GM18870 (cell line): Measurements from ENCODE around the gene OR4D2.
"Not testable (repeated sequence)": the region's sequence is repeated elsewhere in the genome, so short reads cannot be mapped to it uniquely, and the experiment has no call there.

Source experiments
- ATAC-seq: cut with Tn5 transposase; IDR thresholded peaks from one replicate; pipeline ENCODE4 v1.9.1; 2021; ENCODE audit warnings: moderate library complexity; ENCODE audit not compliant: unreplicated experiment

The OR4D2 gene

GRCh38 chr17:58166682-58167081, at the start of gene OR4D2:
OR4D2 (plus strand) TSS chr17:58166982; CDS start chr17:58169656, 2,674 bp downstream.
- ATAC-seq = no peak

DNA sequence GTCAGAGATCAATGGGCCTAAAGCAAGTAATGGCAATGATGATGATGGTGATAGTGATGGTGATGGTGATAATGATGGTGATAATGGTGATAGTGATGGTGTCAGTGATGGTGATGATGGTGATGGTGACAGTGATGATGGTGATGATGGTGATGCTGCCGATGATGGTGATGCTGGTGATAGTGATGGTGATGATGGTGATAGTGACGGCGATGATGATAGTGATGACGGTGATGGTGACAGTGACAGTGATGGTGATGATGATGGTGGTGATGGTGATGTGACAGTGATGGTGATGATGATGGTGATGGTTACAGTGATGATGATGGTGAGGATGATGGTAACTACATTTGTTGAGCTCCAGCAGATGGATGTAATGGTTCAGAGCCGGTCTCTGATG, 49.4 kb upstream of the OR4D2 start:
- ATAC-seq = no peak

GRCh38 chr17:58119491-58119890, 47.3 kb upstream of the OR4D2 start:
- no peak for ATAC-seq

DNA sequence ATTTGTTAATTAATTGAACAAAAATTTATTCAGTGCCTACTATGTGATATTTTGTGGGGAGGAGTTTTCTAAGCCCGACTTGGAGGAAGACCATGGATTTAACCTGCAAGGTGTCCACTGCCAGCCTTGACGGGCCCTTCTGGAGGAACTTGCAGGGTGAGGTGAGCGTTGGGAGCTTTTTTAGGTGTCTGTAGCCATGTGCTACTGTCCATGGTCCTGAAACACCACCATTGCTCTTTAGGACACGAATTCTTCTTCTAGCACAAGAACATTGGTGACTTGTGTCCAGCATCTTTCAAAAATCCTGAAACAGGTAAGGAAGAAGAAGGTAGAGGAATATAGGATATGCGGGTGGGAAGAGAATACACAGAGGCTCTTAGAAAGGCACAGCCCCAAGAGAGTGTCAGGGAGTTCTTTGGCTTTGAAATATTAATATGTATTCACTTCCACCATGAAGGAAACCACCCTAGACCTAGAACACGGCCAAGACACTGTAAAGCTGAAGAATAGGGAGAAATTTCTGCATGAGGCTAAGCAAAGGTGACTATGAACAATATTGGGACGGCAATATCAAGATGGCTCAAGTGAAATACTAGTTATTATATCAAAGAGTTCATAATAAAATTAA, 46.5 kb upstream of the OR4D2 start:
- no peak for ATAC-seq

DNA sequence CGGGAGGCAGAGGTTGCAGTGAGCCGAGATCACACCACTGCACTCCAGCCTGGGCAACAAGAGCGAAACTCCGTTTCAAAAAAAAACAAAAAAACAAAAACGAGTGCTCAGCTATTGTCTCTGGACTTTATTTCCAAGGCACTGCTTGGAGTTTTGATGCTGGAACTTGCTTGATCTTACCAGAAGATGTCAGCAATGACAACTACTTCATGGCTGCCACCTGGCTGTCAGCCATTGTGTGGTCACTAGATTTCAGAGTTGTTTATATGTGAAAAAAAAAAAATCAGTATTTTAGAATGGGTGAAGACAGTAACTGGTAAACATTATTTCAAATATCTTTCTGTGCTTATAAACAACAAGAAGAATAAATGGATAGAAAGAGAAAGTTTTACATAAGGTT, 44.9 kb upstream of the OR4D2 start:
- no peak for ATAC-seq

DNA sequence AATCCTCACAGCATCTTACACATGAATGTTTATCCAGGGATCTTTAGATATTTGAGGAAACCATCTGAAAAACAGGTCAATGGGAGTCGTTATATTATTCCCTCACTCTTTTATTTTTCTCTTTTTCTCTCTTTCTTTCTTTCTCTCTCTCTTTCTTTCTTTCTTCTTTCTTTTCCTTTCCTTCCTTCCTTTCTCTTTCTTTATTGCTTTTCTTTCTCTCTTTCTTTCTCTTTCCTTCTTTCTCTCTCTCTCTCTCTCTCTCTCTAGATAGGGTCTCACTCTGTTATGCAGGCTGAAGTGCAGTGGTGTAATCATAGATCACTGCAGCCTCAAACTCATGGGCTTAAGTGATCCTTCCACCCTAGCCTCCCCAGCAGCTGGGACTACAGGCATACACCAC, 38.9 kb upstream of the OR4D2 start:
- no peak for ATAC-seq

- ATAC-seq = not testable (repeated sequence)
These were observed 34.1 kb upstream of the OR4D2 start for GRCh38 chr17:58132697-58133096.

GRCh38 chr17:58136669-58137279, 30.0 kb upstream of the OR4D2 start:
- ATAC-seq = no peak

DNA sequence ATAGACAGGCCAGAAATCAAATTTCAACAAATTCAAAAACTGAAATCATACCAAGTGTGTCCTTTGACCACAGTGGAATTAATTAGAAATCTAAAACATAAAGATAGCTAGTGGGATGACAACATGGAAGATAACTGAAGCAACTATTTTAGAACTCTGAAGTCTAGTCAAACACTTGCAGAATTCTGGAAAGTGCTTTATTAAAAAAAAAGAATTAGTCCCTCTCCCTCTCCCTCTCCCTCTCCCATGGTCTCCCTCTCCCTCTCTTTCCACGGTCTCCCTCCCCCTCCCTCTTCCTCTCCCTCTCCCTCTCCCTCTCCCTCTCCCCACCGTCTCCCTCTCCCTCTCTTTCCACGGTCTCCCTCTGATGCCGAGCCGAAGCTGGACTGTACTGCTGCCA, 25.3 kb upstream of the OR4D2 start:
- no peak for ATAC-seq

DNA sequence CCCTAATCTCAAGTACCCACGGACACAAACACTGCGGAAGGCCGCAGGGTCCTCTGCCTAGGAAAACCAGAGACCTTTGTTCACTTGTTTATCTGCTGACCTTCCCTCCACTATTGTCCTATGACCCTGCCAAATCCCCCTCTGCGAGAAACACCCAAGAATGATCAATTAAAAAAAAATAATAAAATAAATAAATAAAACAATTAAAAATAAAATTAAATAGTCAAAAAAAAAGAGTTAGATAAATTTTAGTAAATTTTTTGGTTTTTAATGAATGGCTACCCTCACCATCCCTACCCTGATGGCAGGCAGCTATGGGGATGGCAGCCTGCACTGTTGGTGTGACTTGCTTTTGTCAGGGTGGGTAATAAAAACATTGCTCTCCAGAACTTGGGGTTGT, 23.4 kb upstream of the OR4D2 start:
- not testable (repeated sequence) for ATAC-seq

GRCh38 chr17:58144801-58145200, 22.0 kb upstream of the OR4D2 start:
- no peak for ATAC-seq

DNA sequence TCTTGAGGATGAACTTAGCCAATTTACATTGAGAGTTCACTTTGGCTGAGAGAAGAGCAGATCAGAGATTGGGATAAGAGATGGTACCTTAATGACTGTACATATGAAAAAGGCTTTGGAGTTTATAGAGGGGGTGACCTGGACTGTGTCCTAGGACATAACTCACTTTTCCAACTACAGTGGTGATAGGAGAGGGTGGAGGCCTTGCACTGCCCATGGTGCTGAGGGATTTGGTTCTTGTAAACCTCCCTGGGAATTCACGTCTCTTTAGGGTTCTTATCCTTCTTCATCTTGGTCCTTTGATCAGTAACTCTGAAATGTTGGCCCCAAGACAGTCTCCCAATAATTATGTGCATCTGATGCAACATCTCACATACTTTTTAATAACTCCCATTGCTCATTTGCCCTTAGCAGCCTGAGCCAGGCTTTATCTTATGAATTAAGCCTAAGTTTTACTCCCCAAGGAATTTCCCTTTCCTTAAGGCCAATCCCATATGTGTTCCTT, 18.8 kb upstream of the OR4D2 start, which contains the start of gene OR4D1:
TSS of gene OR4D1 (plus strand) at position 455 of the 505 bp plus-strand sequence. CDS start 6,770 bp downstream, outside the sequence.
- ATAC-seq = no peak

DNA sequence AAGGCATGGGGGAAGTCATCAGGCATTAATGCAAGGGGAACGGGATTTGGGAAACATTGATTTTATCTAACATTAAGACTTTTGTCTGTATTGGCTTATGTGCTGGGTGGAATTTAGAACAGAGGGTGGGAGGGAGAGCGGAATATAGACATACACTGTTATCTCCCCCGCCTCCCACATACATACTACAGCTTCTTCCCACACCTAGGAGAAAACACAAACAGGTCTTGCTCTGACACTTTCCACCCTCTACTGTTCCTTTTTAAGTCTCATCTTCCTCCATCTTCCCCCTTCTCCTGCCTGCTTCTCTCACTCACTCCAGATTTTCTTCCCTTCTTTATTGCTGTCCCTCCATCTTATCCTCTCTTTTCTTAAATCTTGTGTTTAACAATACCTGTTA, 18.2 kb upstream of the OR4D2 start:
- ATAC-seq = no peak

- ATAC-seq = no peak
These were observed 16.4 kb upstream of the OR4D2 start for GRCh38 chr17:58150394-58150793.

DNA sequence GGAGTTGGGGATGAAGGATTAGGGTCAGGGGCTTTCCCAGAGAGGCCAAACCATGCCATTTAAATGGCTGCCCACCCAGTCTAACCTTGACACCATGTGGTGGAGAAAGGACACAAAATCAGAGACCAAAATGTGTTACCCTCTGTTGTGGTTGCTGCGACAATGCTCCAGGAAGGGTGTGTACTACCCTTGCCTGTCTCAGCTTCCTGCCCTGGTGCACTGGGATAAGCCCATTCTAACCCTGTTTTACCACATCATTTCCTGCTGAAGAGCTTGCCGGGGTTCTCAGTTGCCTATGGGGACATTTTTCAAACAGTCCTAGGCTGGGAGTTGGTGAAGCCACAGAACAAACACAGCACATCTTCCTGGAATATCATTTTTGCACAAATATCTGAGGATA, 13.7 kb upstream of the OR4D2 start:
- ATAC-seq = no peak

GRCh38 chr17:58153671-58154070, 13.1 kb upstream of the OR4D2 start:
- ATAC-seq = no peak

DNA sequence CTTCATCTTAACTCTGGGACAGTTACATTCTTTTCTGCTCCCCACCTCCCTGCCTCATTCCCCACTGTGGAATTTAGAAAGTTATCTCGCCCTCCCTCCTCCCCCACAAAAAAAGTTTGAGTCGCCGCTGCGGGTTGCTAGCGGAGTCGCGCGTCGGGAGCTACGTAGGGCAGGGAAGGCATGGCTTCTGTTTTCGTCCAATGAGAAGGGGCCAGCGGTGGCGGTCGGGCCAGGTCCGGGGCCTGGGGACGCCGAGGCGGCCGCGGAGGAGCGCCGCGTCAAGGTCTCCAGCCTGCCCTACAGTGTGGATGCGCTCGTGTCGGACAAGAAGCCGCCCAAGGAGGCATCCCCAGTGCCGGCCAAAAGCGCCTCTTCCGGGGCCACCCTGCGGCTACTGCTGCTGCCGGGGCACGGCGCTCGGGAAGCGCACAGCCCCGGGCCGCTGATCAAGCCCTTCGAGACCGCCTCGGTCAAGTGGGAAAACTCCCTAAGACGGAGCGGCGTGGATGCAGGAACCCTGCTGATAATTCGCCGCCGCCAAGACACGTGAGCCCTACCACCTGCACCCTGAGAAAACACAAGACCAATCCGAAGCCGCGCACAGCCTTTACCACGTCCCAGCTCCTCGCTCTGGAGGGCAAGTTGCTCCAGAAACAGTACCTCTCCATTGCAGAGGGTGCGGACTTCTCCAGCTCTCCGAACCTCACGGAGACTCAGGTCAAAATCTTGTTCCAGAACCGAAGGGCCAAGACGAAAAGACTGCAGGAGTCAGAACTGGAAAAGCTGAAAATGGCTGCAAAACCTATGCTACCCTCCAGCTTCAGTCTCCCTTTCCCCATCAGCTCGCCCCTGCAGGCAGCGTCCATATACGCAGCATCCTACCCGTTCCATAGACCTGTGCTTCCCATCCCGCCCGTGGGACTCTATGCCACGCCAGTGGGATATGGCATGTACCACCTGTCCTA, 9.7 kb upstream of the OR4D2 start:
- ATAC-seq = no peak

DNA sequence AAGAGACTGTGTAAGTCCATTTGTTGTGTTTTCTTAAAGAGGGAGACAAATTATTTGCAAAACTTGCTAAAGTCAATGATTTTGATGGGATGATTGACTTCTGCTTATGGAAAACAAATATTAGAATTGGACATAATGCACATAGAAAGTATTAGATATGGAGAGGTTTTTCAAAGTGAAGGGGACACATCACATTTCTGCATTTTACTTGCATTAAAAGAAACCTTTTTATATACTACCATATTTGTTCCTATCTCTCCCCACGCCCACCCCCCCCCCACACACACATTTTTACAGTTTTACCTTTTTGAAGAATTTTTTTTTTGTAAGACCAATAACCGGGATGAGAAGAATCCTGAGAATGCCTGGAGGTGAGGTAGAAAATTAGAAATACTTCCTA, 8.6 kb upstream of the OR4D2 start:
- ATAC-seq = no peak

- no peak for ATAC-seq
These were observed 5.2 kb upstream of the OR4D2 start for GRCh38 chr17:58161566-58161965.

DNA sequence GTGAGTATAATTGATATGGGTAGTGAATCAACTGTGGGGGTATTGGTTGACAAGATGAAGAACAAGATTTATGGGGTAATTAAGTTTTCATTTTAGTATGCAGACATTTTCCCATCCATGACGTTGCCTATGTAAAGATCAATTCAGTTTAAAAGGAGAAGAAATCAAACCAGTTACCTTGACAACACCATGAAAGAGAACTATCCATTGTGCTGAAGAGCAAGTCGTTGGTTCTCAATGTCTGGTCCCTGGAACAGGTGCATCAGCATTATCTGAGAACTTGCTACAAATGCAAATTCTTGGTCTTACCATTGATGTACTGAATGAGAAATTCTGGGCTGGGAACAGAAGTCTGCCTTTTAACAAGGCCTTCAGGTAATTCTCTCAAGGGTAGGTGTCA, 801 bp upstream of the OR4D2 start:
- no peak for ATAC-seq

GRCh38 chr17:58170622-58171021, 3.8 kb downstream of the OR4D2 start:
- ATAC-seq = no peak
